Calu3 (cell line): ENCODE measurements around the gene ASTL. TPM values are rescaled to one million over a fixed set of nuclear protein-coding genes. Genes with fewer than 3 reads are reported as not detected.

ENCODE experiments used
- BruUV-seq: library from RNA; stranded (reverse); fragments of 400-500 nt; replicated peaks from 2 replicates; lab custom pipeline; 2021; lab: Mats Ljungman, UMichigan
- CTCF ChIA-PET: fragments of 300-600 bp; sonication (Branson Sonifier 250); formaldehyde crosslinking; loops from one replicate; lab custom pipeline; 2022; ENCODE audit warnings: antibody characterized with exemption; lab: Charles Lee
- DNase-seq: peaks from one replicate; pipeline ENCODE4 v3.0.0; 2022
- H3K27ac Mint-ChIP-seq: one replicate; pipeline ENCODE4 v1.8.0; 2022; ENCODE audit warnings: mixed read lengths; ENCODE audit not compliant: unreplicated experiment
- H3K27me3 Mint-ChIP-seq: one replicate; pipeline ENCODE4 v1.8.0; 2022; ENCODE audit warnings: mixed read lengths; ENCODE audit not compliant: unreplicated experiment
- H3K36me3 Mint-ChIP-seq: one replicate; pipeline ENCODE4 v1.8.0; 2022; ENCODE audit warnings: mild to moderate bottlenecking, moderate library complexity, mixed read lengths; ENCODE audit not compliant: insufficient read depth, unreplicated experiment
- H3K4me1 Mint-ChIP-seq: one replicate; pipeline ENCODE4 v1.8.0; 2022; ENCODE audit warnings: mild to moderate bottlenecking, low read depth, mixed read lengths; ENCODE audit not compliant: unreplicated experiment
- H3K4me3 Mint-ChIP-seq: one replicate; pipeline ENCODE4 v1.8.0; 2022; ENCODE audit warnings: mild to moderate bottlenecking, low read depth, moderate library complexity, mixed read lengths; ENCODE audit not compliant: unreplicated experiment
- H3K9me3 Mint-ChIP-seq: one replicate; pipeline ENCODE4 v1.8.0; 2022; ENCODE audit warnings: low read depth, mixed read lengths; ENCODE audit not compliant: unreplicated experiment
- intact Hi-C: fragments of 100-400 bp; cut with micrococcal nuclease; formaldehyde crosslinking; loops from one replicate; pipeline ENCODE4 v1.10.0; 2022; ENCODE audit not compliant: unreplicated experiment
- total RNA-seq: library from RNA; stranded (reverse); gene quantifications from 2 replicates; pipeline ENCODE4 v1.2.3, GENCODE V29; 2022
- TF ChIP-seq, protein P1 (sequence below): fragments of 200-600 bp; IDR thresholded peaks from one replicate; pipeline ENCODE4 v1.8.0; 2022; ENCODE audit warnings: antibody characterized with exemption; ENCODE audit not compliant: unreplicated experiment

Gene ASTL
- total RNA-seq, 1 experiment from 2014 or later = not detected

DNA sequence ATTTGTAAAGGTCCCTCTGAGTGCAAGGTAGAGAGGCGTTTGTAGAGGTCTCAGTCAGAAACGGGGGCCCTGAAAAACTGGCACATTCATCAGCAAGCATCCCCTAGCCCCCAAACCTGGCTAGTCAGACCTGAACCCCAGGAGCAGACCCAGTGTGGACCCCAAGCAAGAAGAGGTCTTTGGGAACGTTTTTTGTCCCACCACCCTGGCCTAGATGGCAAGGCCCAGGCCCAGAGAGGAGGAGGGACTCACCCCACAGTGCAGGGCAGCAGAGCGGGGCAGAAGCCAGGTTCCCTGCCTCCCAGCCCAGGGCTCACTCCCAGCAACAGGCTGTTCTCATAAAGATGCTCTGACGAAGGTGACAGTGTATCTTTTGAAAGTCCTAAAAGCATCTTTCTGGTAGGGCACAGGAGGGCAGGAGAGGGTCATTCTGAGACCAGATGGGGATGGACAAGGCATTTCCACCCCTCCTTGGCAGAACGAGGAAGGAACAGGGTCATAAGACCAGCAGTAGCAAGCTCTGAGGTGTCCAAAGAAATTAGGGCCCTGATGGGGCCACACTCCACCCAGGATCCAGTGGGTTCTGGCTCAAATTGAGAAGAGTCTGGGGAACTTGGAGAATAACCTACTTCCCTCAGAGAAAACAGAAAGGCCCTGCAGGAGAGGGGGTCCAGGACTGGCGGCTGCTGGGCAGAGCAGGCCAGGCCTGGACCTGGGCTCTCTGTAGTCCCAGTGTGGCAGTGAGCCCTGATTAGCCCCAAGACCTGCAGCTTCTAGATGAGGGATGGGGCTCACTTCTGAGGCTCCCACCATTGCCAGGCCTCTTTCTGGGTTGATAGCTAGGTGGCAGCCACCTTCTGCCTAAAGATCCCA, 40.1 kb downstream of the ASTL start:
- no peak overlapping the region for H3K4me3 Mint-ChIP-seq
- CTCF ChIA-PET = interaction anchor here (0.6 to 0.7 kb wide), 2 partner anchors 16 to 109 kb away, joined by 3 read pairs; no protein-coding TSS in a partner anchor
- no peaks in the 10 kb centered on the region for H3K9me3 Mint-ChIP-seq
- BruUV-seq = no TSS peak
- no peaks in the 10 kb centered on the region for H3K36me3 Mint-ChIP-seq
- TF ChIP-seq, protein P1, sequence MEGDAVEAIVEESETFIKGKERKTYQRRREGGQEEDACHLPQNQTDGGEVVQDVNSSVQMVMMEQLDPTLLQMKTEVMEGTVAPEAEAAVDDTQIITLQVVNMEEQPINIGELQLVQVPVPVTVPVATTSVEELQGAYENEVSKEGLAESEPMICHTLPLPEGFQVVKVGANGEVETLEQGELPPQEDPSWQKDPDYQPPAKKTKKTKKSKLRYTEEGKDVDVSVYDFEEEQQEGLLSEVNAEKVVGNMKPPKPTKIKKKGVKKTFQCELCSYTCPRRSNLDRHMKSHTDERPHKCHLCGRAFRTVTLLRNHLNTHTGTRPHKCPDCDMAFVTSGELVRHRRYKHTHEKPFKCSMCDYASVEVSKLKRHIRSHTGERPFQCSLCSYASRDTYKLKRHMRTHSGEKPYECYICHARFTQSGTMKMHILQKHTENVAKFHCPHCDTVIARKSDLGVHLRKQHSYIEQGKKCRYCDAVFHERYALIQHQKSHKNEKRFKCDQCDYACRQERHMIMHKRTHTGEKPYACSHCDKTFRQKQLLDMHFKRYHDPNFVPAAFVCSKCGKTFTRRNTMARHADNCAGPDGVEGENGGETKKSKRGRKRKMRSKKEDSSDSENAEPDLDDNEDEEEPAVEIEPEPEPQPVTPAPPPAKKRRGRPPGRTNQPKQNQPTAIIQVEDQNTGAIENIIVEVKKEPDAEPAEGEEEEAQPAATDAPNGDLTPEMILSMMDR = no peak
- no peak for DNase-seq
- peaks cover 19% of the 10 kb centered on the region for H3K27me3 Mint-ChIP-seq
- no peaks in the 10 kb centered on the region for H3K4me1 Mint-ChIP-seq
- H3K27ac Mint-ChIP-seq = no peak overlapping the region
- intact Hi-C loops = no loop called here

DNA sequence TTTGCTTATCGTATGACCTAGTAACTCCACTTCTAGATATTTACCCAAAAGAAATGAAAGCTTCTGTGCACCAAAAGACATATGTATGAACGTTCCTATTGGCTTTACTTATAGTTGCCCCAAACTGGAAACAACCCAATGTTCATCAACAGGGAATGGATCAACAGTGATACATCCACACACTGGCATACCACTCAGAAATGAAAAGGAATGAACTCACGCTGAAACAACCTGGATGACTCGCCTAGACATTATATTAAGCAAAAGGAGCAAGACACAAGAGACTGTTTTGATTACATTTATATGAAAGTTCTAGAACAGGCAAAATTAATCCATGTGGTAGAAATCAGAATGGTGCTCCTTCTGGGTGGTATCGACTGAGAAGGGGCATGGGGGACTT, 40.9 kb downstream of the ASTL start:
- BruUV-seq = no TSS peak
- H3K4me1 Mint-ChIP-seq = peaks cover 1% of the 10 kb centered on the region
- no peaks in the 10 kb centered on the region for H3K36me3 Mint-ChIP-seq
- no peak overlapping the region for H3K27ac Mint-ChIP-seq
- DNase-seq = no peak
- H3K4me3 Mint-ChIP-seq = no peak overlapping the region
- CTCF ChIA-PET = no interaction called here
- no peaks in the 10 kb centered on the region for H3K9me3 Mint-ChIP-seq
- intact Hi-C loops = no loop called here
- H3K27me3 Mint-ChIP-seq = peaks cover 19% of the 10 kb centered on the region
- TF ChIP-seq, protein P1 = no peak

DNA sequence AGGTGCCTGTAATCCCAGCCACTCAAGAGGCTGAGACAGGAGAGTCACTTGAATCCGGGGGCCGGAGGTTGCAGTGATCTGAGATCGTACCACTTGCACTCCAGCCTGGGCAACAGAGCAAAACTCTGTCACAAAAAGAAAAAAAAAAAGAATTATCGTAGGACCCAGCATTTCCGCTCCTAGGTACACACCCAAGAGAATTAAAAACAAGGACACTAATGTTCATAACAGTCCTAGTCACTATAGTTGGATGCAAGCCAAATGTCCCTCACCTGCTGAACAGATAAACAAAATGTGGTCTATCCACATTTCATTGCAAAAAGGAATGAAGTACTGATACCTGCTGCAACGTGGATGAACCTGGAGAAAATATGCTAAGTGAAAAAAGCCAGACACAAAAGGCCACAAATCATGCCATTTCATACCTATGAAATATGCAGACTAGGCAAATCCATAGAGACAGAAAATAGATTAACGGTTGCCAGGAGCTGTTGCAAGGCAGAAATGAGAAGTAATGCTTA, 43.1 kb downstream of the ASTL start:
- CTCF ChIA-PET = no interaction called here
- H3K27me3 Mint-ChIP-seq = peaks cover 4% of the 10 kb centered on the region
- TF ChIP-seq, protein P1 = no peak
- H3K27ac Mint-ChIP-seq = no peak overlapping the region
- no peaks in the 10 kb centered on the region for H3K36me3 Mint-ChIP-seq
- no peak overlapping the region for H3K4me3 Mint-ChIP-seq
- intact Hi-C loops = no loop called here
- no peak for DNase-seq
- no TSS peak for BruUV-seq
- peaks cover 19% of the 10 kb centered on the region for H3K4me1 Mint-ChIP-seq
- no peaks in the 10 kb centered on the region for H3K9me3 Mint-ChIP-seq

DNA sequence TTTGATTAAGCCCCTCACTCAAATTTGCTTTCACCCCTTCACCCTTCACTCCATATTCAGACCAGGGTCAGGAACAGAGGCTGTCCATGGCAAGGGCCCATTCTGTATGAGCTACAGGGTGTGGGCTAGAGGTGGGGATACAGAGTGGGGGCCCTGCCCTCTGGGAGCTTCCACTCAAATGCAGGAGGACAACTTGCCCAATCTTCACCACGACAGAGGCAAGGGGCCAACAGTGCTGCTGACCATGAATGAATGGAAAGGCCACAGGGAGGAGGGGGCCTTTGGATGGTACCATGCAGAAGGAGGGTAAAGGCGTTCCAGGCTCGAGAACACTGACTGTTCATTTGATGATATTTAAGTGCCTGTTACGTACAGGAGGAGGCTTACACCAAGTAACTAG, 44.8 kb downstream of the ASTL start:
- peaks cover 19% of the 10 kb centered on the region for H3K4me1 Mint-ChIP-seq

More for the DNA sequence above, 44.8 kb downstream of the ASTL start:
- Mint-ChIP-seq H3K36me3 (no peaks in the 10 kb centered on the region), H3K27me3 (no peaks in the 10 kb centered on the region), H3K4me3 (no peak overlapping the region), H3K9me3 (no peaks in the 10 kb centered on the region), H3K27ac (no peak overlapping the region)
- CTCF ChIA-PET = no interaction called here
- intact Hi-C loops = no loop called here
- no TSS peak for BruUV-seq
- DNase-seq = no peak
- TF ChIP-seq, protein P1 = no peak
